ENCODE results near the gene CD33. TPM values are rescaled to one million over a fixed set of nuclear protein-coding genes. Genes with fewer than 3 reads are reported as not detected.

Gene CD33
- total RNA-seq, 2 experiments from 2014 or later: not detected

GRCh38 chr19:51250786-51251467, 26.0 kb downstream of the CD33 start, which contains the start of gene SIGLECL1:
TSS of gene SIGLECL1 (plus strand) at chr19:51251080. CDS start at chr19:51264073, 12,993 bp downstream.
- no peaks in the 10 kb centered on the region for H3K9me3 ChIP-seq (ENCODE audit: low read length)
- H4K20me1 ChIP-seq (ENCODE audit: insufficient read depth, low read length): no peaks in the 10 kb centered on the region
- H3K79me2 ChIP-seq (ENCODE audit: insufficient read depth, low read depth, low read length): no peaks in the 10 kb centered on the region
- ChIA-PET CTCF (ENCODE audit: unreplicated experiment) (no interaction called here), POLR2A (no interaction called here)
- no TSS peak for BruUV-seq (replicated peaks)
- H3K27ac ChIP-seq (ENCODE audit: low read depth, low read length, poor library complexity, severe bottlenecking): no peak within 1 kb of the TSS
- no peak within 1 kb of the TSS for H3K4me2 ChIP-seq (ENCODE audit: low read length)
- no peak within 1 kb of the TSS for H3K4me3 ChIP-seq (ENCODE audit: low read depth, low read length, poor library complexity, severe bottlenecking)
- no peak for TF ChIP-seq EZH2phosphoT487 (IDR thresholded peaks at IDR 0.05; ENCODE audit: borderline replicate concordance, low read depth, low read length)
- TF ChIP-seq CTCF (conservative IDR thresholded peaks at IDR 0.05; ENCODE audit: low read length): no peak
- no peaks in the 10 kb centered on the region for H3K9me2 ChIP-seq (ENCODE audit: insufficient read depth, low read length)
- no peaks in the 10 kb centered on the region for H3K36me3 ChIP-seq (ENCODE audit: insufficient read depth, low read length)
- no peak within 1 kb of the TSS for H2AFZ ChIP-seq (ENCODE audit: low read length)
- no peak for DNase-seq (ENCODE audit: low spot score)
- intact Hi-C loops (cut with micrococcal nuclease; ENCODE audit: unreplicated experiment): no loop called here
- H3K4me1 ChIP-seq (ENCODE audit: insufficient read depth, low read length, poor library complexity, severe bottlenecking): no peaks in the 10 kb centered on the region

GRCh38 chr19:51251468-51251820, 26.6 kb downstream of the CD33 start:
- H3K4me2 ChIP-seq (ENCODE audit: low read length): no peak overlapping the region
- no peak overlapping the region for H3K4me3 ChIP-seq (ENCODE audit: low read depth, low read length, poor library complexity, severe bottlenecking)
- H4K20me1 ChIP-seq (ENCODE audit: insufficient read depth, low read length): no peaks in the 10 kb centered on the region
- no peaks in the 10 kb centered on the region for H3K79me2 ChIP-seq (ENCODE audit: insufficient read depth, low read depth, low read length)
- no peaks in the 10 kb centered on the region for H3K4me1 ChIP-seq (ENCODE audit: insufficient read depth, low read length, poor library complexity, severe bottlenecking)
- no peaks in the 10 kb centered on the region for H3K9me2 ChIP-seq (ENCODE audit: insufficient read depth, low read length)
- TF ChIP-seq CTCF (conservative IDR thresholded peaks at IDR 0.05; ENCODE audit: low read length): no peak
- no peak for TF ChIP-seq EZH2phosphoT487 (IDR thresholded peaks at IDR 0.05; ENCODE audit: borderline replicate concordance, low read depth, low read length)
- H3K9me3 ChIP-seq (ENCODE audit: low read length): no peaks in the 10 kb centered on the region
- POLR2A ChIA-PET: no interaction called here
- no peak overlapping the region for H2AFZ ChIP-seq (ENCODE audit: low read length)
- H3K27ac ChIP-seq (ENCODE audit: low read depth, low read length, poor library complexity, severe bottlenecking): no peak overlapping the region
- intact Hi-C loops (cut with micrococcal nuclease; ENCODE audit: unreplicated experiment): no loop called here
- no peak for DNase-seq (ENCODE audit: low spot score)
- CTCF ChIA-PET (ENCODE audit: unreplicated experiment): no interaction called here
- no TSS peak for BruUV-seq (replicated peaks)
- no peaks in the 10 kb centered on the region for H3K36me3 ChIP-seq (ENCODE audit: insufficient read depth, low read length)

- Histone ChIP-seq H3K36me3 (ENCODE audit: insufficient read depth, low read length) (no peaks in the 10 kb centered on the region), H3K4me3 (ENCODE audit: low read depth, low read length, poor library complexity, severe bottlenecking) (no peak overlapping the region), H3K4me1 (ENCODE audit: insufficient read depth, low read length, poor library complexity, severe bottlenecking) (no peaks in the 10 kb centered on the region), H4K20me1 (ENCODE audit: insufficient read depth, low read length) (no peaks in the 10 kb centered on the region), H2AFZ (ENCODE audit: low read length) (no peak overlapping the region), H3K9me3 (ENCODE audit: low read length) (no peaks in the 10 kb centered on the region), H3K27ac (ENCODE audit: low read depth, low read length, poor library complexity, severe bottlenecking) (no peak overlapping the region), H3K4me2 (ENCODE audit: low read length) (no peak overlapping the region), H3K9me2 (ENCODE audit: insufficient read depth, low read length) (no peaks in the 10 kb centered on the region), H3K79me2 (ENCODE audit: insufficient read depth, low read depth, low read length) (no peaks in the 10 kb centered on the region)
- TF ChIP-seq CTCF (conservative IDR thresholded peaks at IDR 0.05; ENCODE audit: low read length) (no peak), EZH2phosphoT487 (IDR thresholded peaks at IDR 0.05; ENCODE audit: borderline replicate concordance, low read depth, low read length) (no peak)
- no peak for DNase-seq (ENCODE audit: low spot score)
- intact Hi-C loops (cut with micrococcal nuclease; ENCODE audit: unreplicated experiment): no loop called here
- POLR2A ChIA-PET: no interaction called here
- CTCF ChIA-PET (ENCODE audit: unreplicated experiment): no interaction called here
- no TSS peak for BruUV-seq (replicated peaks)
Observed at GRCh38 chr19:51252306-51253079, 27.6 kb downstream of the CD33 start.

Data from OCI-LY7 (cell line).